MM.1S (cell line): ENCODE data around the gene SPOCK1.
A peak's percentile ranks its signal among the peaks of the same experiment; 100 is the strongest.
"Not testable (repeated sequence)": the region's sequence is repeated elsewhere in the genome, so short reads cannot be mapped to it uniquely, and the experiment has no call there.

Experiments used
- DNase-seq: peaks from one replicate; pipeline ENCODE4 v3.0.0-alpha.2; 2015
- H2AFZ ChIP-seq: fragments of 300-600 bp; sonication (generic); 2 replicates; pipeline ENCODE4 v1.6.0; 2016; ENCODE audit warnings: antibody characterized with exemption, low read length
- H3F3A ChIP-seq: fragments of 300-600 bp; sonication (generic); 2 replicates; pipeline ENCODE4 v1.6.1; 2016; ENCODE audit warnings: mild to moderate bottlenecking, antibody characterized with exemption, low read length, moderate library complexity, mixed read lengths; ENCODE audit not compliant: insufficient read depth
- H3K27ac ChIP-seq: fragments of 300-600 bp; sonication (generic); 2 replicates; pipeline ENCODE4 v1.5.1; 2016; ENCODE audit warnings: mild to moderate bottlenecking, low read length
- H3K27me3 ChIP-seq: fragments of 300-600 bp; sonication (generic); replicated peaks from 2 replicates; pipeline ENCODE4 v1.6.0; 2016; ENCODE audit warnings: low read length; ENCODE audit not compliant: insufficient read depth
- H3K36me3 ChIP-seq: fragments of 300-600 bp; sonication (generic); replicated peaks from 2 replicates; pipeline ENCODE4 v1.6.1; 2016; ENCODE audit warnings: mild to moderate bottlenecking, low read length, mixed read lengths; ENCODE audit not compliant: insufficient read depth
- H3K4me1 ChIP-seq: fragments of 300-600 bp; sonication (generic); 2 replicates; pipeline ENCODE4 v1.6.1; 2016; ENCODE audit warnings: low read length, mixed read lengths
- H3K4me2 ChIP-seq: fragments of 300-600 bp; sonication (generic); 2 replicates; pipeline ENCODE4 v1.6.0; 2016; ENCODE audit warnings: low read depth, low read length
- H3K4me3 ChIP-seq: fragments of 300-600 bp; sonication (generic); 2 replicates; pipeline ENCODE4 v1.5.1; 2016; ENCODE audit warnings: low read length, mixed read lengths
- H3K79me2 ChIP-seq: fragments of 300-600 bp; sonication (generic); 2 replicates; pipeline ENCODE4 v1.6.1; 2016; ENCODE audit warnings: mixed run types, low read length, mixed read lengths
- H3K9ac ChIP-seq: fragments of 300-600 bp; sonication (generic); 2 replicates; pipeline ENCODE4 v1.6.1; 2016; ENCODE audit warnings: low read length, mixed read lengths
- H3K9me2 ChIP-seq: fragments of 300-600 bp; sonication (generic); replicated peaks from 2 replicates; pipeline ENCODE4 v1.6.1; 2016; ENCODE audit warnings: mild to moderate bottlenecking, low read length, mixed read lengths; ENCODE audit not compliant: insufficient read depth
- H3K9me3 ChIP-seq: fragments of 300-600 bp; sonication (generic); replicated peaks from 2 replicates; pipeline ENCODE4 v1.6.1; 2016; ENCODE audit warnings: mild to moderate bottlenecking, low read length, mixed read lengths; ENCODE audit not compliant: insufficient read depth
- H4K20me1 ChIP-seq: fragments of 300-600 bp; sonication (generic); 2 replicates; pipeline ENCODE4 v1.6.1; 2016; ENCODE audit warnings: mild to moderate bottlenecking, low read length, moderate library complexity, mixed read lengths; ENCODE audit not compliant: insufficient read depth
- EZH2 ChIP-seq: fragments of 300-600 bp; sonication (generic); optimal IDR thresholded peaks from 2 replicates; pipeline ENCODE3; 2017; ENCODE audit warnings: low read depth, mild to moderate bottlenecking, antibody characterized with exemption, low read length, mixed read lengths
- EZH2phosphoT487 ChIP-seq: fragments of 300-600 bp; sonication (generic); IDR thresholded peaks from 2 replicates; pipeline ENCODE4 v1.6.1; 2018; ENCODE audit warnings: antibody characterized with exemption, low read length
- TF ChIP-seq, protein P1 (sequence below): fragments of 300-600 bp; sonication (generic); IDR thresholded peaks from 2 replicates; pipeline ENCODE4 v1.5.1; 2016; ENCODE audit warnings: antibody characterized with exemption, low read length, mixed read lengths

Gene SPOCK1

GRCh38 chr5:137498736-137499505 lies at the start of gene SPOCK1:
SPOCK1 (minus strand) TSS chr5:137499326.
- Histone ChIP-seq H3K4me2 (peak within 1 kb of the TSS; percentile 83), H3K9me3 (no peaks in the 10 kb centered on the region), H3F3A (no peaks in the 10 kb centered on the region), H3K36me3 (no peaks in the 10 kb centered on the region), H2AFZ (0 out of 2 replicates have a peak within 1 kb of the TSS, but pooled peaks have one; percentile 27), H3K27ac (no peak within 1 kb of the TSS), H3K4me3 (peak within 1 kb of the TSS; percentile 48), H3K79me2 (no peaks in the 10 kb centered on the region), H3K4me1 (no peaks in the 10 kb centered on the region), H3K9ac (no peak within 1 kb of the TSS), H3K9me2 (no peaks in the 10 kb centered on the region), H4K20me1 (no peaks in the 10 kb centered on the region), H3K27me3 (no peaks in the 10 kb centered on the region)
- TF ChIP-seq EZH2phosphoT487 (no peak), EZH2 (no peak)
- TF ChIP-seq, protein P1, sequence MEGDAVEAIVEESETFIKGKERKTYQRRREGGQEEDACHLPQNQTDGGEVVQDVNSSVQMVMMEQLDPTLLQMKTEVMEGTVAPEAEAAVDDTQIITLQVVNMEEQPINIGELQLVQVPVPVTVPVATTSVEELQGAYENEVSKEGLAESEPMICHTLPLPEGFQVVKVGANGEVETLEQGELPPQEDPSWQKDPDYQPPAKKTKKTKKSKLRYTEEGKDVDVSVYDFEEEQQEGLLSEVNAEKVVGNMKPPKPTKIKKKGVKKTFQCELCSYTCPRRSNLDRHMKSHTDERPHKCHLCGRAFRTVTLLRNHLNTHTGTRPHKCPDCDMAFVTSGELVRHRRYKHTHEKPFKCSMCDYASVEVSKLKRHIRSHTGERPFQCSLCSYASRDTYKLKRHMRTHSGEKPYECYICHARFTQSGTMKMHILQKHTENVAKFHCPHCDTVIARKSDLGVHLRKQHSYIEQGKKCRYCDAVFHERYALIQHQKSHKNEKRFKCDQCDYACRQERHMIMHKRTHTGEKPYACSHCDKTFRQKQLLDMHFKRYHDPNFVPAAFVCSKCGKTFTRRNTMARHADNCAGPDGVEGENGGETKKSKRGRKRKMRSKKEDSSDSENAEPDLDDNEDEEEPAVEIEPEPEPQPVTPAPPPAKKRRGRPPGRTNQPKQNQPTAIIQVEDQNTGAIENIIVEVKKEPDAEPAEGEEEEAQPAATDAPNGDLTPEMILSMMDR = peak; percentile 32
- peak; percentile 77 for DNase-seq

DNA sequence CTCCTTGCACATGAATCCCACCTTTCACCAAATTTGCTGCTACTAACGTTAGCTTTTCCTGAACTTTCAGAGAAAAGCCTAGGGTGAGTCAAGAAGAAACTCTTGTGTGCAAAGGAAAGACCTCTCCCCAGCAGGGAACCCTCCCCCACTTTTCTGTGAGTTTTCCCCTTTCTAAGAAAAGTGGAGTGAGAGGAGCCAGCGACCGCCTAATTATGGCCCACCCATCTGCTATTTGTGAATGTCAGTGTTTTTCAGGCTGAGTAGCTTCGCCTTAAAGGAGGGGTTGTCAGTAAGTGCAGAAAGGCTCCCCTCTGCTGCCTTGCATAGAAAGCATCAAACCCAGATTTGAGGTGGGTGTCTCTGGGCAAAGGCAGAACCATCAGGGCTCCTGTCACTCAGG lies 46.8 kb upstream of the SPOCK1 start:
- no peak for DNase-seq
- no peaks in the 10 kb centered on the region for H3F3A ChIP-seq
- H2AFZ ChIP-seq = no peak overlapping the region
- H4K20me1 ChIP-seq = no peaks in the 10 kb centered on the region
- no peak overlapping the region for H3K9ac ChIP-seq
- H3K4me3 ChIP-seq = no peak overlapping the region
- H3K4me2 ChIP-seq = no peak overlapping the region
- H3K9me3 ChIP-seq = no peaks in the 10 kb centered on the region
- H3K27ac ChIP-seq = no peak overlapping the region
- TF ChIP-seq EZH2 (no peak), EZH2phosphoT487 (no peak)
- TF ChIP-seq, protein P1 = no peak
- H3K36me3 ChIP-seq = no peaks in the 10 kb centered on the region
- no peaks in the 10 kb centered on the region for H3K4me1 ChIP-seq
- no peaks in the 10 kb centered on the region for H3K27me3 ChIP-seq
- H3K9me2 ChIP-seq = no peaks in the 10 kb centered on the region
- H3K79me2 ChIP-seq = no peaks in the 10 kb centered on the region

DNA sequence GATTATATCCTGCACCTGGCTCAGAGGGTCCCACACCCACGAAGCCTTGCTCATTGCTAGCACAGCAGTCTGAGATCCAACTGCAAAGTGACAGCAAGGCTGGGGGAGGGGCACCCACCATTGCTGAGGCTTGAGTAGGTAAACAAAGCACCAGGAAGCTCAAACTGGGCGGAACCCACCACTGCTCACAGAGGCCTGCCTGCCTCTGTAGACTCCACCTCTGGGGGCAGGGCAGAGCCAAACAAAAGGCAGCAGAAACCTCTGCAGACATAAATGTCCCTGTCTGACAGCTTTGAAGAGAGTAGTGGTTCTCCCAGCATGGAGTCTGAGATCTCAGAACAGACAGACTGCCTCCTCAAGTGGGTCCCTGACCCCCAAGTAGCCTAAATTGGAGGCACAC lies 36.3 kb upstream of the SPOCK1 start:
- not testable (repeated sequence) for H3K27me3 ChIP-seq, H3K9ac ChIP-seq, H3K4me1 ChIP-seq, H3K4me3 ChIP-seq, H3K79me2 ChIP-seq, H2AFZ ChIP-seq, H3K4me2 ChIP-seq, H3K36me3 ChIP-seq, H4K20me1 ChIP-seq, H3K27ac ChIP-seq, H3F3A ChIP-seq, H3K9me2 ChIP-seq, DNase-seq, H3K9me3 ChIP-seq

- H4K20me1 ChIP-seq = no peaks in the 10 kb centered on the region
- no peak overlapping the region for H3K27ac ChIP-seq
- no peaks in the 10 kb centered on the region for H3F3A ChIP-seq
- no peak for TF ChIP-seq EZH2phosphoT487
- TF ChIP-seq, protein P1 = no peak
- no peak for TF ChIP-seq EZH2
- H3K36me3 ChIP-seq = no peaks in the 10 kb centered on the region
- H3K4me2 ChIP-seq = no peak overlapping the region
- H3K4me1 ChIP-seq = no peaks in the 10 kb centered on the region
- no peak overlapping the region for H2AFZ ChIP-seq
- H3K4me3 ChIP-seq = no peak overlapping the region
- H3K9me3 ChIP-seq = no peaks in the 10 kb centered on the region
- no peak overlapping the region for H3K9ac ChIP-seq
- H3K27me3 ChIP-seq = no peaks in the 10 kb centered on the region
- no peaks in the 10 kb centered on the region for H3K9me2 ChIP-seq
- DNase-seq = no peak
- no peaks in the 10 kb centered on the region for H3K79me2 ChIP-seq
Measured at GRCh38 chr5:137533963-137534362, 34.8 kb upstream of the SPOCK1 start.
